Esophagus (tissue), 2 donors: ENCODE measurements around the gene AP3S1. TPM values are rescaled to one million over a fixed set of nuclear protein-coding genes. Genes with fewer than 3 reads are reported as not detected.

ENCODE experiments used
- H3K27ac ChIP-seq, 2 donors: one replicate each; pipeline ENCODE4 v1.5.1; 2013; ENCODE audit warnings: low read depth in 2 of 2, mild to moderate bottlenecking in 2 of 2, inconsistent platforms in 1 of 2, low read length in 1 of 2, moderate library complexity in 1 of 2
- H3K27me3 ChIP-seq, 2 donors: one replicate each; pipeline ENCODE4 v1.6.1; 2013; ENCODE audit warnings: low read length in 2 of 2, control low read depth in 1 of 2, mild to moderate bottlenecking in 1 of 2; ENCODE audit not compliant: insufficient read depth in 2 of 2, control insufficient read depth in 1 of 2
- H3K36me3 ChIP-seq, 2 donors: one replicate each; pipeline ENCODE4 v1.6.1; 2013; ENCODE audit warnings: low read length in 1 of 2; ENCODE audit not compliant: control insufficient read depth in 2 of 2, insufficient read depth in 2 of 2
- H3K4me1 ChIP-seq, 2 donors: one replicate each; pipeline ENCODE4 v1.6.1; 2013; ENCODE audit warnings: low read length in 1 of 2; ENCODE audit not compliant: control insufficient read depth in 2 of 2, insufficient read depth in 2 of 2
- H3K4me3 ChIP-seq, 2 donors: one replicate each; pipeline ENCODE4 v1.5.1; 2013; ENCODE audit warnings: low read length in 2 of 2, mild to moderate bottlenecking in 2 of 2, low read depth in 1 of 2, moderate library complexity in 1 of 2
- H3K9me3 ChIP-seq, 2 donors: one replicate each; pipeline ENCODE4 v1.6.1; 2013; ENCODE audit warnings: mild to moderate bottlenecking in 2 of 2, low read depth in 1 of 2, low read length in 1 of 2, moderate library complexity in 1 of 2; ENCODE audit not compliant: control insufficient read depth in 2 of 2, insufficient read depth in 1 of 2
- WGBS, 2 donors: extraction: QIAGEN DNeasy Blood & Tissue Kit; methylation state at CpG; one replicate each; pipeline ENCODE4 v1.1.7; 2013; 5-methylcytosine and 5-hydroxymethylcytosine counted together
- polyA plus RNA-seq, 2 donors: library from polyadenylated mRNA; stranded (reverse); fragments of 200-250 nt; gene quantifications; one replicate each; pipeline ENCODE4 v1.2.3, GENCODE V29; 2013
- donor health status: healthy with polysubstance abuse.
- donor health status: Bipolar disorder and iron deficiency.

The AP3S1 gene
- polyA plus RNA-seq, 2 donors: 60.5 to 79.4 TPM

- peaks cover 8 to 10% of the 10 kb centered on the region in 2 donors for H3K4me1 ChIP-seq
- WGBS, 2 donors: 5 to 6% methylated on average over 69 to 71 of the region's 71 CpGs
- no peak overlapping the region for H3K27ac ChIP-seq
- H3K9me3 ChIP-seq: peaks cover 4 to 6% of the 10 kb centered on the region in 2 donors
- peaks cover 0 to 20% of the 10 kb centered on the region in 2 donors for H3K27me3 ChIP-seq
- no peaks in the 10 kb centered on the region for H3K36me3 ChIP-seq
- peak overlapping the region; percentile 32 to 40 for H3K4me3 ChIP-seq
Measured at GRCh38 chr5:115962565-115963402, 121.0 kb downstream of the AP3S1 start.

DNA sequence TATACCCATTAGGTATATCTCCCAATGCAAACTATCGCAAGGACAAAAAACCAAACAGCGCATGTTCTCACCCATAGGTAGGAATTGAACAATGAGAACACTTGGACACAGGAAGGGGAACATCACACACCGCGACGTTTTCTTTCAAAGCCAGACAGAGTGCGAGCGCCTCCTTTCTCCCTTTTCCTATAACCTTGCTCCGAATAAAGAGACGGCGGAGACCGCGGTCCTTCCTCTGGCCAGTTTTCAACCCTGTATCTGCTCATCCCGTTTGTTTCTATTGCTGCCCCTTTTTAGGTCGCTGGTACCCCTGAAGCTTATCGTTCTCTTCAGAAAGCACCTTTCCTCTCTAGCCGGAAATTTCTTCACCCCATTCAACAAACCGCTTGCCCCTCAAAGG, 121.8 kb downstream of the AP3S1 start:
- Histone ChIP-seq H3K4me3 (no peak overlapping the region), H3K4me1 (peaks cover 8 to 10% of the 10 kb centered on the region in 2 donors), H3K36me3 (no peaks in the 10 kb centered on the region), H3K9me3 (peaks cover 4 to 6% of the 10 kb centered on the region in 2 donors), H3K27me3 (peaks cover 0 to 20% of the 10 kb centered on the region in 2 donors), H3K27ac (no peak overlapping the region)
- 28% methylated on average over 17 of the region's 17 CpGs for WGBS, 2 donors

Other genes starting within 250 kb of the AP3S1 start
- gene TICAM2, start 239.5 kb upstream of the AP3S1 start, polyA plus RNA-seq: 1 to 10 TPM in 1 of 2 donors, under 1 TPM in 1; 0.69 to 1.0 TPM
- 10 to 100 TPM; 11.7 to 20.6 TPM for gene TMED7, start 215.9 kb upstream of the AP3S1 start, polyA plus RNA-seq
- gene CDO1, start 25.3 kb upstream of the AP3S1 start, polyA plus RNA-seq: 1 to 10 TPM in 1 of 2 donors, under 1 TPM in 1; 0.41 to 1.5 TPM
- 10 to 100 TPM; 15.3 to 19.5 TPM for gene ATG12, start 370 bp upstream of the AP3S1 start, polyA plus RNA-seq
- gene LVRN, start 120.5 kb downstream of the AP3S1 start, polyA plus RNA-seq: under 1 TPM; 0.16 to 0.32 TPM
- under 1 TPM in 1 of 2 donors, not detected in 1; 0.05 TPM for gene ARL14EPL, start 190.5 kb downstream of the AP3S1 start, polyA plus RNA-seq
- gene COMMD10, start 243.1 kb downstream of the AP3S1 start, polyA plus RNA-seq: 10 to 100 TPM; 13.2 to 19.8 TPM